Natural killer cell (primary cell): ENCODE measurements around the gene GLI3. TPM values are rescaled to one million over a fixed set of nuclear protein-coding genes. Genes with fewer than 3 reads are reported as not detected.

Source experiments
- ATAC-seq, 3 donors: fragments of 150-1000 bp in 2 of 3; fragments of 200-7000 bp in 1 of 3; cut with Tn5 transposase; 1 replicate in 1 of 3; 2 replicates in 2 of 3; pipeline ENCODE4 v1.10.0; 2021; ENCODE audit warnings: mild to moderate bottlenecking in 2 of 3, moderate library complexity in 2 of 3
- DNase-seq, 2 donors: peaks; one replicate each; pipeline versions ENCODE4 v3.0.0 to v3.0.0-alpha.2; 2013 to 2021; ENCODE audit warnings: mixed read lengths in 1 of 2
- H3K27ac ChIP-seq: one replicate; pipeline ENCODE4 v1.5.1; 2013; ENCODE audit warnings: mild to moderate bottlenecking, low read length
- H3K27me3 ChIP-seq: one replicate; pipeline ENCODE4 v1.6.1; 2013; ENCODE audit warnings: low read length; ENCODE audit not compliant: control insufficient read depth, insufficient read depth
- H3K36me3 ChIP-seq: one replicate; pipeline ENCODE4 v1.6.1; 2013; ENCODE audit warnings: low read length; ENCODE audit not compliant: control insufficient read depth, insufficient read depth
- H3K4me1 ChIP-seq: one replicate; pipeline ENCODE4 v1.6.1; 2013; ENCODE audit warnings: low read length; ENCODE audit not compliant: control insufficient read depth, insufficient read depth
- H3K4me3 ChIP-seq: one replicate; pipeline ENCODE4 v1.5.1; 2013; ENCODE audit warnings: low read length
- H3K9me3 ChIP-seq: one replicate; pipeline ENCODE4 v1.6.1; 2013; ENCODE audit warnings: low read length; ENCODE audit not compliant: control insufficient read depth, insufficient read depth
- H3K27ac Mint-ChIP-seq, 2 donors: one replicate each; pipeline ENCODE4 v1.8.0; 2022; ENCODE audit warnings: mild to moderate bottlenecking in 2 of 2, mixed read lengths in 2 of 2, moderate library complexity in 1 of 2
- H3K27me3 Mint-ChIP-seq, 2 donors: one replicate each; pipeline ENCODE4 v1.8.0; 2022; ENCODE audit warnings: low read depth in 2 of 2, mixed read lengths in 2 of 2
- H3K36me3 Mint-ChIP-seq: one replicate; pipeline ENCODE4 v1.8.0; 2022; ENCODE audit warnings: mixed read lengths
- H3K4me1 Mint-ChIP-seq, 2 donors: one replicate each; pipeline ENCODE4 v1.8.0; 2022; ENCODE audit warnings: mixed read lengths in 2 of 2
- H3K4me3 Mint-ChIP-seq: one replicate; pipeline ENCODE4 v1.8.0; 2022; ENCODE audit warnings: mild to moderate bottlenecking, moderate library complexity, mixed read lengths
- H3K9me3 Mint-ChIP-seq, 2 donors: one replicate each; pipeline ENCODE4 v1.8.0; 2022; ENCODE audit warnings: mixed read lengths in 2 of 2
- CTCF ChIP-seq: fragments of 200-600 bp; IDR thresholded peaks from one replicate; pipeline ENCODE4 v1.8.0; 2022; ENCODE audit warnings: antibody characterized with exemption
- WGBS: methylation state at CpG from one replicate; pipeline ENCODE4 v1.1.7; 2013; ENCODE audit warnings: missing lambda C conversion rate; ENCODE audit not compliant: insufficient coverage; 5-methylcytosine and 5-hydroxymethylcytosine counted together
- intact Hi-C: fragments of 100-400 bp; cut with micrococcal nuclease; formaldehyde crosslinking; loops from one replicate; pipeline ENCODE4 v1.14.2; 2022
- total RNA-seq, 4 donors: library from RNA; stranded (reverse); fragments of 120-200 nt in 1 of 4; gene quantifications; one replicate each; pipeline versions ENCODE4 v1.2.3 to v1.2.4, GENCODE V29; 2013 to 2022

GLI3 gene
- total RNA-seq, 3 donors from 2014 or later (not counting 1 experiment from before 2014, with no cell fraction given): 2.9 to 4.7 (median 3.1) TPM

GRCh38 chr7:41943094-41943577 lies 293.9 kb downstream of the GLI3 start:
- peak; percentile 88 for TF ChIP-seq CTCF
- H3K4me1 ChIP-seq: peaks cover 10% of the 10 kb centered on the region
- Mint-ChIP-seq H3K9me3 (no peaks in the 10 kb centered on the region), H3K27ac (no peak overlapping the region), H3K27me3 (peaks cover 23 to 35% of the 10 kb centered on the region in 2 donors), H3K4me1 (peaks cover 12 to 18% of the 10 kb centered on the region in 2 donors), H3K4me3 (peak overlapping the region; percentile 53), H3K36me3 (no peaks in the 10 kb centered on the region)
- 2% methylated on average over 16 of the region's 16 CpGs for WGBS
- no peaks in the 10 kb centered on the region for H3K9me3 ChIP-seq
- intact Hi-C loops: loop anchor here (5.0 kb wide), 3 partner anchors 899 to 1894 kb away; no protein-coding TSS in a partner anchor
- DNase-seq (peak; percentile 64 to 66), ATAC-seq (peak; percentile 81 to 91 (median 90))
- no peaks in the 10 kb centered on the region for H3K36me3 ChIP-seq
- no peaks in the 10 kb centered on the region for H3K27me3 ChIP-seq
- no peak overlapping the region for H3K27ac ChIP-seq
- H3K4me3 ChIP-seq: no peak overlapping the region

GRCh38 chr7:41942468-41943093 lies 294.4 kb downstream of the GLI3 start:
- no peaks in the 10 kb centered on the region for H3K36me3 Mint-ChIP-seq
- Histone ChIP-seq H3K4me3 (no peak overlapping the region), H3K4me1 (peaks cover 10% of the 10 kb centered on the region), H3K9me3 (no peaks in the 10 kb centered on the region), H3K27ac (no peak overlapping the region), H3K27me3 (no peaks in the 10 kb centered on the region), H3K36me3 (no peaks in the 10 kb centered on the region)
- H3K27me3 Mint-ChIP-seq: peaks cover 23 to 35% of the 10 kb centered on the region in 2 donors
- 65% methylated on average over 23 of the region's 23 CpGs for WGBS
- intact Hi-C loops: loop anchor here (5.0 kb wide), 3 partner anchors 900 to 1895 kb away; no protein-coding TSS in a partner anchor
- H3K4me3 Mint-ChIP-seq: peak overlapping the region; percentile 53
- DNase-seq (no peak), ATAC-seq (peak in 1 of 3 donors; percentile 23)
- TF ChIP-seq CTCF: no peak
- no peak overlapping the region for H3K27ac Mint-ChIP-seq
- peaks cover 12 to 18% of the 10 kb centered on the region in 2 donors for H3K4me1 Mint-ChIP-seq
- no peaks in the 10 kb centered on the region for H3K9me3 Mint-ChIP-seq

GRCh38 chr7:41940760-41941343 lies 296.2 kb downstream of the GLI3 start:
- intact Hi-C loops: loop anchor here (1.0 to 5.0 kb wide), 4 partner anchors 901 to 1896 kb away; no protein-coding TSS in a partner anchor
- TF ChIP-seq CTCF: peak; percentile 81
- Mint-ChIP-seq H3K4me1 (peaks cover 12 to 18% of the 10 kb centered on the region in 2 donors), H3K4me3 (no peak overlapping the region), H3K27me3 (peaks cover 29 to 35% of the 10 kb centered on the region in 2 donors), H3K27ac (no peak overlapping the region), H3K36me3 (no peaks in the 10 kb centered on the region), H3K9me3 (no peaks in the 10 kb centered on the region)
- H3K36me3 ChIP-seq: no peaks in the 10 kb centered on the region
- peaks cover 10% of the 10 kb centered on the region for H3K4me1 ChIP-seq
- H3K4me3 ChIP-seq: no peak overlapping the region
- H3K27ac ChIP-seq: no peak overlapping the region
- ATAC-seq (peak; percentile 79 to 80 (median 80)), DNase-seq (peak; percentile 24 to 72)
- 19% methylated on average over 6 of the region's 6 CpGs for WGBS
- no peaks in the 10 kb centered on the region for H3K27me3 ChIP-seq
- H3K9me3 ChIP-seq: no peaks in the 10 kb centered on the region
